Head of caudate nucleus (tissue), 42 donors: ENCODE data around the gene TMEM236.

Experiments used
- DNase-seq, 42 donors: peaks; one replicate each; pipeline versions ENCODE4 v3.0.0 to v3.0.0-alpha.2; 2020 to 2021; ENCODE audit warnings: mixed read lengths in 7 of 42
- intact Hi-C: fragments of 100-400 bp; cut with DNase I; formaldehyde crosslinking; loops from one replicate; pipeline ENCODE4 v1.15.0; 2022

TMEM236 gene

GRCh38 chr10:17737027-17737965, 14.7 kb upstream of the TMEM236 start:
- intact Hi-C loops = no loop called here
- peak in 9 of 42 donors; percentile 8 to 40 (median 28) for DNase-seq

GRCh38 chr10:17740668-17741067, 11.3 kb upstream of the TMEM236 start:
- intact Hi-C loops = no loop called here

GRCh38 chr10:17742918-17743317, 9.1 kb upstream of the TMEM236 start:
- DNase-seq = peak; percentile 5 to 88 (median 60)
- intact Hi-C loops = loop anchor here (2.0 kb wide), 1 partner anchor 136 kb away; no protein-coding TSS in a partner anchor

More at GRCh38 chr10:17740668-17741067, 11.3 kb upstream of the TMEM236 start:
- DNase-seq = no peak

GRCh38 chr10:17743437-17743836, 8.6 kb upstream of the TMEM236 start:
- DNase-seq = no peak
- intact Hi-C loops = loop anchor here (2.0 kb wide), 1 partner anchor 137 kb away; no protein-coding TSS in a partner anchor

- intact Hi-C loops = no loop called here
- no peak for DNase-seq
These were observed 7.6 kb upstream of the TMEM236 start for GRCh38 chr10:17744341-17744861.

- DNase-seq = no peak
- intact Hi-C loops = no loop called here
These were observed 4.0 kb upstream of the TMEM236 start for GRCh38 chr10:17747883-17748550.

- DNase-seq = no peak
- intact Hi-C loops = no loop called here
These were observed 2.1 kb upstream of the TMEM236 start for GRCh38 chr10:17749890-17750289.

- intact Hi-C loops = no loop called here
- DNase-seq = no peak
These were observed 4.7 kb downstream of the TMEM236 start for GRCh38 chr10:17756557-17757217.

GRCh38 chr10:17758200-17758599, 6.2 kb downstream of the TMEM236 start:
- no peak for DNase-seq
- intact Hi-C loops = no loop called here

GRCh38 chr10:17758896-17759295, 6.9 kb downstream of the TMEM236 start:
- intact Hi-C loops = no loop called here
- DNase-seq = no peak

- intact Hi-C loops = no loop called here
- no peak for DNase-seq
These were observed 12.1 kb downstream of the TMEM236 start for GRCh38 chr10:17764142-17764541.

GRCh38 chr10:17765602-17766001, 13.6 kb downstream of the TMEM236 start:
- intact Hi-C loops = no loop called here
- DNase-seq = no peak

- no peak for DNase-seq
- intact Hi-C loops = no loop called here
These were observed 14.7 kb downstream of the TMEM236 start for GRCh38 chr10:17766731-17767130.

GRCh38 chr10:17768496-17768895, 16.5 kb downstream of the TMEM236 start:
- intact Hi-C loops = no loop called here
- no peak for DNase-seq

GRCh38 chr10:17768957-17769356, 17.0 kb downstream of the TMEM236 start:
- no peak for DNase-seq
- intact Hi-C loops = no loop called here

- intact Hi-C loops = no loop called here
- no peak for DNase-seq
These were observed 19.0 kb downstream of the TMEM236 start for GRCh38 chr10:17771017-17771416.

- intact Hi-C loops = no loop called here
- DNase-seq = no peak
These were observed 27.8 kb downstream of the TMEM236 start for GRCh38 chr10:17779784-17780183.

- intact Hi-C loops = no loop called here
- no peak for DNase-seq
These were observed 28.7 kb downstream of the TMEM236 start for GRCh38 chr10:17780727-17781126.

- no peak for DNase-seq
- intact Hi-C loops = no loop called here
These were observed 29.9 kb downstream of the TMEM236 start for GRCh38 chr10:17781856-17782255.
